ENCODE results near the gene GANAB.
A peak's percentile ranks its signal among the peaks of the same experiment; 100 is the strongest.

Gene GANAB

GRCh38 chr11:62646825-62647608 lies 604 bp upstream of the GANAB start:
- no peak for TF ChIP-seq CTCF (IDR thresholded peaks at IDR 0.05; ENCODE audit: low read depth, low read length)
- no peak overlapping the region for H3K4me3 ChIP-seq (replicated peaks in 1 of 2; ENCODE audit: low read depth in 2 of 2, low read length in 2 of 2)
- DNase-seq (ENCODE audit: low read depth in 2 of 2) = no peak

- DNase-seq (ENCODE audit: low read depth in 2 of 2) = peak in 1 of 2 donors; percentile 10
- no peak for TF ChIP-seq CTCF (IDR thresholded peaks at IDR 0.05; ENCODE audit: low read depth, low read length)
- H3K4me3 ChIP-seq (replicated peaks in 1 of 2; ENCODE audit: low read depth in 2 of 2, low read length in 2 of 2) = peak overlapping the region; percentile 83 to 86
These were observed 805 bp downstream of the GANAB start for GRCh38 chr11:62645671-62645945.

- no peak overlapping the region for H3K4me3 ChIP-seq (replicated peaks in 1 of 2; ENCODE audit: low read depth in 2 of 2, low read length in 2 of 2)
- no peak for DNase-seq (ENCODE audit: low read depth in 2 of 2)
- TF ChIP-seq CTCF (IDR thresholded peaks at IDR 0.05; ENCODE audit: low read depth, low read length) = no peak
These were observed 2.2 kb downstream of the GANAB start for GRCh38 chr11:62644220-62644619.

- H3K4me3 ChIP-seq (replicated peaks in 1 of 2; ENCODE audit: low read depth in 2 of 2, low read length in 2 of 2) = no peak overlapping the region
- no peak for DNase-seq (ENCODE audit: low read depth in 2 of 2)
- TF ChIP-seq CTCF (IDR thresholded peaks at IDR 0.05; ENCODE audit: low read depth, low read length) = no peak
These were observed 13.9 kb downstream of the GANAB start for GRCh38 chr11:62632492-62632891.

- no peak overlapping the region for H3K4me3 ChIP-seq (replicated peaks in 1 of 2; ENCODE audit: low read depth in 2 of 2, low read length in 2 of 2)
- TF ChIP-seq CTCF (IDR thresholded peaks at IDR 0.05; ENCODE audit: low read depth, low read length) = no peak
- DNase-seq (ENCODE audit: low read depth in 2 of 2) = peak in 1 of 2 donors; percentile 32
These were observed 18.7 kb downstream of the GANAB start for GRCh38 chr11:62627713-62628112.

- no peak overlapping the region for H3K4me3 ChIP-seq (replicated peaks in 1 of 2; ENCODE audit: low read depth in 2 of 2, low read length in 2 of 2)
- no peak for TF ChIP-seq CTCF (IDR thresholded peaks at IDR 0.05; ENCODE audit: low read depth, low read length)
- DNase-seq (ENCODE audit: low read depth in 2 of 2) = no peak
These were observed 23.8 kb downstream of the GANAB start for GRCh38 chr11:62622476-62623089.

Data from cardiac fibroblast (primary cell).